Sigmoid colon (tissue), 4 donors: ENCODE measurements around the gene LRRC8A.

ENCODE experiments used
- CTCF ChIP-seq, 4 experiments: fragments of 450-650 bp in 3 of 4; fragments of 200-600 bp in 1 of 4; IDR thresholded peaks; one replicate each; pipeline ENCODE4 v1.5.1; 2016 to 2019; ENCODE audit warnings: antibody characterized with exemption in 4 of 4, mild to moderate bottlenecking in 3 of 4, moderate library complexity in 2 of 4
- POLR2A ChIP-seq, 2 donors: fragments of 450-650 bp; IDR thresholded peaks; one replicate each; pipeline ENCODE4 v1.6.1; 2016; ENCODE audit warnings: antibody characterized with exemption in 2 of 2, mild to moderate bottlenecking in 2 of 2, moderate library complexity in 2 of 2
- POLR2AphosphoS5 ChIP-seq, 4 donors: sonication (generic); formaldehyde crosslinking; IDR thresholded peaks; one replicate each; pipeline ENCODE4 v1.6.1; 2017; ENCODE audit warnings: antibody characterized with exemption in 4 of 4

DNA sequence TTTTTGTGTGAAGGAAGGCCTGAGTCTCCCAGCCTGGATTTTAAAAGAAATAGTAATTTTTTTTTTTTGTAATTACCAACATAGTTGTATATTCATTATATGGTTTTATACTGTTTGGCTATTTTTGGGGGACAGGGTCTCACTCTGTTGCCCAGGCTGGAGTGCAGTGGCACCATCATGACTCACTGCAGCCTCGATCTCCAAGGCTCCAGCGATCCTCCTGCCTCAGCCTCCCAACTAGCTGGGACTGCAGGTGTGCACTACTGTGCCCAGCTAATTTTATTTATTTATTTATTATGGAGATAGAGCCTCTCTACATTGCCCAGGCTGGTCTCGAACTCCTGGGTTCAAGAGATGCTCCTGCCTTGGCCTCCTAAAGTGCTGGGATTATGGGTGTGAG lies 5.1 kb downstream of the LRRC8A start:
- TF ChIP-seq CTCF (IDR thresholded peaks at IDR 0.05): no peak
- no peak for TF ChIP-seq POLR2A (IDR thresholded peaks at IDR 0.05)
- TF ChIP-seq POLR2AphosphoS5 (IDR thresholded peaks at IDR 0.05): no peak
